Measurements from ENCODE around the gene ZSCAN22.

DNA sequence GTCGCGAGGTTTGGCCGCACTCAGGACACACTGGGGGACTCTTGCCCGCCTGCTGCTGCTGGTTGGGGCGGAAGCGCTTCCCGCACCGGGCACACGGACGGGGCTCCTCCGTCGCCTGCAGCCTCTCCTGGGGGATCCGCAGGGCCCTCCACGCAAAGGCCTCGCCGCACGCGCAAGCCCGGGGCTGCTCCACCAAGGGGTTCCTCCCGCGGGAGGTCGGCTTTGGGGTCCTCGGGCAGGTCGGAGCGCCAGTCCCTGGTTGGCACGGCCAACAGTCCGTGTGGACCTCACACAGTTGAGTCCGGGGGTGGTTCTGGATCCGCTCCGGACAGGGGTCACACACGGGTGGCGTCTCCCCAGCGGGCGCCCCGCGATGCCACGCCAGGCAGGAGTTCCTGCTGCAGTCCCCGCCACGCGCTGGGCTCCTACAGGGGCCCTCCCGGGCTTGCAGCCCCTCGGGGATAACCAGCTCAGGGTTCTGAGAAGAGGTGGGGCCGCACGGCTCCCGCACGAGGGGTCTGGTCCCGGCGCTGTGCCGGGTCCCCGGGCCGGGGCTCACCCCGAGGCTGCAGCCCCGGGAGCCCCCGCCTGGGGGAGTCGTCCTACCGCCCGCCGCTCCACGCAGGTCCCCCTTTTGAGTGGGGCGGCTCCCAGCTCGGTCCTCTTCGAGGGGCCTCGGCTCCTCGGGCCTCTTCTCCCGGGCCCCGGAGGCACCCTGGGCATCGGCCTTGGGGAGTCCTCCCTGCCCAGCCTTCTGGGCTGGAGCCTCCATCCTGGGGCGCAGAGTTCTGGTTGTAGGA lies 42.0 kb downstream of the ZSCAN22 start:
- TF ChIP-seq POLR2A (IDR thresholded peaks at IDR 0.05) (no peak), POLR2AphosphoS5 (IDR thresholded peaks at IDR 0.05) (no peak), EP300 (IDR thresholded peaks at IDR 0.05) (no peak)
- TF ChIP-seq, protein P1, sequence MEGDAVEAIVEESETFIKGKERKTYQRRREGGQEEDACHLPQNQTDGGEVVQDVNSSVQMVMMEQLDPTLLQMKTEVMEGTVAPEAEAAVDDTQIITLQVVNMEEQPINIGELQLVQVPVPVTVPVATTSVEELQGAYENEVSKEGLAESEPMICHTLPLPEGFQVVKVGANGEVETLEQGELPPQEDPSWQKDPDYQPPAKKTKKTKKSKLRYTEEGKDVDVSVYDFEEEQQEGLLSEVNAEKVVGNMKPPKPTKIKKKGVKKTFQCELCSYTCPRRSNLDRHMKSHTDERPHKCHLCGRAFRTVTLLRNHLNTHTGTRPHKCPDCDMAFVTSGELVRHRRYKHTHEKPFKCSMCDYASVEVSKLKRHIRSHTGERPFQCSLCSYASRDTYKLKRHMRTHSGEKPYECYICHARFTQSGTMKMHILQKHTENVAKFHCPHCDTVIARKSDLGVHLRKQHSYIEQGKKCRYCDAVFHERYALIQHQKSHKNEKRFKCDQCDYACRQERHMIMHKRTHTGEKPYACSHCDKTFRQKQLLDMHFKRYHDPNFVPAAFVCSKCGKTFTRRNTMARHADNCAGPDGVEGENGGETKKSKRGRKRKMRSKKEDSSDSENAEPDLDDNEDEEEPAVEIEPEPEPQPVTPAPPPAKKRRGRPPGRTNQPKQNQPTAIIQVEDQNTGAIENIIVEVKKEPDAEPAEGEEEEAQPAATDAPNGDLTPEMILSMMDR (IDR thresholded peaks at IDR 0.05): no peak
